Astrocyte (in vitro differentiated cells and primary cell): ENCODE measurements around the gene TMEM42.

Experiments used
- EZH2 ChIP-seq: IDR thresholded peaks from 2 replicates; pipeline ENCODE4 v1.6.1; 2012; ENCODE audit warnings: mild to moderate bottlenecking, low read length, inconsistent platforms; ENCODE audit not compliant: insufficient read depth
- TF ChIP-seq, protein P1 (sequence below): IDR thresholded peaks from 2 replicates; pipeline ENCODE4 v1.5.1; 2011; ENCODE audit warnings: low read depth, mild to moderate bottlenecking, inconsistent platforms, low read length, moderate library complexity; ENCODE audit not compliant: insufficient read depth

DNA sequence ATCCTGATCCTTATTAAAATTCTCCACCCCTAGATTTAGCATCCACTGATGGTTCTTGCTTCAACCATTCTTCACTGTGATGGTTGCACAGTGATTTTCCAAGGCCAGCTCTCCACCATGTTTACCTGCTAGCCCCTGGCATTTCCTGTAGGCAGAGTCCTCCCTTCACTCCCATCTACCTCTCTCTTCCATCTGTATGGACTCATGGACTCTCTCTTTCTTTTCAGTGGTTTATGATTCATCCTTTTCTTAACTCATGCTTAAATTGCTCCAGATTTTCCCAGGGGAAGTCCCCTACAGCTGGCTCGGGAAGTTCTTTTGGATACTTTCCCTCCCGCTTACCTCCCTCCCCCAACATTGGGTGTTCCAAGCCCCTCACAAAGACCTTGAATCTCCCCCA is 31.4 kb downstream of the TMEM42 start:
- TF ChIP-seq, protein P1, sequence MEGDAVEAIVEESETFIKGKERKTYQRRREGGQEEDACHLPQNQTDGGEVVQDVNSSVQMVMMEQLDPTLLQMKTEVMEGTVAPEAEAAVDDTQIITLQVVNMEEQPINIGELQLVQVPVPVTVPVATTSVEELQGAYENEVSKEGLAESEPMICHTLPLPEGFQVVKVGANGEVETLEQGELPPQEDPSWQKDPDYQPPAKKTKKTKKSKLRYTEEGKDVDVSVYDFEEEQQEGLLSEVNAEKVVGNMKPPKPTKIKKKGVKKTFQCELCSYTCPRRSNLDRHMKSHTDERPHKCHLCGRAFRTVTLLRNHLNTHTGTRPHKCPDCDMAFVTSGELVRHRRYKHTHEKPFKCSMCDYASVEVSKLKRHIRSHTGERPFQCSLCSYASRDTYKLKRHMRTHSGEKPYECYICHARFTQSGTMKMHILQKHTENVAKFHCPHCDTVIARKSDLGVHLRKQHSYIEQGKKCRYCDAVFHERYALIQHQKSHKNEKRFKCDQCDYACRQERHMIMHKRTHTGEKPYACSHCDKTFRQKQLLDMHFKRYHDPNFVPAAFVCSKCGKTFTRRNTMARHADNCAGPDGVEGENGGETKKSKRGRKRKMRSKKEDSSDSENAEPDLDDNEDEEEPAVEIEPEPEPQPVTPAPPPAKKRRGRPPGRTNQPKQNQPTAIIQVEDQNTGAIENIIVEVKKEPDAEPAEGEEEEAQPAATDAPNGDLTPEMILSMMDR, result no peak
- TF ChIP-seq EZH2, result no peak
